ENCODE measurements around the gene TAS2R60. TPM values are rescaled to one million over a fixed set of nuclear protein-coding genes. Genes with fewer than 3 reads are reported as not detected.

Gene TAS2R60
- total and polyA plus RNA-seq, 4 donors: 0.50 TPM; not detected in 3

- H3K4me3 ChIP-seq (ENCODE audit: low read depth in 1 of 3, low read length in 3 of 3): no peak overlapping the region
- H3K4me1 ChIP-seq (ENCODE audit: control insufficient read depth in 4 of 4, insufficient read depth in 4 of 4, low read length in 3 of 4): peaks cover 23 to 67% (median 61%) of the 10 kb centered on the region in 4 donors
- no peak for DNase-seq (ENCODE audit: low spot score)
- H3K9ac ChIP-seq (ENCODE audit: low read depth in 1 of 2, low read length in 2 of 2): no peak overlapping the region
- no peaks in the 10 kb centered on the region for H3K27me3 ChIP-seq (ENCODE audit: control insufficient read depth in 4 of 4, insufficient read depth in 4 of 4, low read length in 3 of 4)
- TF ChIP-seq TAF1 (conservative IDR thresholded peaks at IDR 0.05): no peak
- no peak for TF ChIP-seq CTCF (IDR thresholded peaks at IDR 0.05; ENCODE audit: low read depth, low read length, missing input control)
- TF ChIP-seq SP1 (IDR thresholded peaks at IDR 0.05): no peak
- no peak for TF ChIP-seq YY1 (IDR thresholded peaks at IDR 0.05)
- no peak for TF ChIP-seq EGR1 (IDR thresholded peaks at IDR 0.05; ENCODE audit: low read depth in 2 of 2)
- TF ChIP-seq NR2F2 (IDR thresholded peaks at IDR 0.05): no peak
- no peak for TF ChIP-seq FOXA2 (IDR thresholded peaks at IDR 0.05)
- no peak for TF ChIP-seq ZBTB33 (IDR thresholded peaks at IDR 0.05)
- TF ChIP-seq ATF3 (IDR thresholded peaks at IDR 0.05): no peak
- TF ChIP-seq HNF4G (IDR thresholded peaks at IDR 0.05): no peak
- no peak for TF ChIP-seq JUND (IDR thresholded peaks at IDR 0.05)
- TF ChIP-seq FOXA1 (IDR thresholded peaks at IDR 0.05): no peak
- TF ChIP-seq GABPA (IDR thresholded peaks at IDR 0.05 in 1 of 2, conservative IDR thresholded peaks at IDR 0.05 in 1 of 2): no peak
- TF ChIP-seq REST (IDR thresholded peaks at IDR 0.05): no peak
- TF ChIP-seq HNF4A (conservative IDR thresholded peaks at IDR 0.05): no peak
- H3K27ac ChIP-seq (ENCODE audit: low read depth in 1 of 2, low read length in 2 of 2): no peak overlapping the region
- H3K9me3 ChIP-seq (ENCODE audit: control insufficient read depth in 4 of 4, low read length in 3 of 4): no peaks in the 10 kb centered on the region
- WGBS: 94% methylated on average over 14 of the region's 14 CpGs
- H3K36me3 ChIP-seq (ENCODE audit: control insufficient read depth in 4 of 4, insufficient read depth in 3 of 4, low read depth in 1 of 4, low read length in 3 of 4): peaks cover 0 to 25% (median 6%) of the 10 kb centered on the region in 4 donors
These were observed 44.6 kb upstream of the TAS2R60 start for GRCh38 chr7:143398616-143399015.

GRCh38 chr7:143399151-143399550 is 44.1 kb upstream of the TAS2R60 start:
- Histone ChIP-seq H3K4me1 (ENCODE audit: control insufficient read depth in 4 of 4, insufficient read depth in 4 of 4, low read length in 3 of 4) (peaks cover 17 to 62% (median 55%) of the 10 kb centered on the region in 4 donors), H3K9me3 (ENCODE audit: control insufficient read depth in 4 of 4, low read length in 3 of 4) (no peaks in the 10 kb centered on the region), H3K27ac (ENCODE audit: low read depth in 1 of 2, low read length in 2 of 2) (no peak overlapping the region), H3K9ac (ENCODE audit: low read depth in 1 of 2, low read length in 2 of 2) (no peak overlapping the region), H3K36me3 (ENCODE audit: control insufficient read depth in 4 of 4, insufficient read depth in 3 of 4, low read depth in 1 of 4, low read length in 3 of 4) (peaks cover 0 to 25% (median 6%) of the 10 kb centered on the region in 4 donors), H3K27me3 (ENCODE audit: control insufficient read depth in 4 of 4, insufficient read depth in 4 of 4, low read length in 3 of 4) (no peaks in the 10 kb centered on the region), H3K4me3 (ENCODE audit: low read depth in 1 of 3, low read length in 3 of 3) (no peak overlapping the region)
- TF ChIP-seq RXRA (IDR thresholded peaks at IDR 0.05) (no peak), MAX (IDR thresholded peaks at IDR 0.05) (no peak), SP1 (IDR thresholded peaks at IDR 0.05) (no peak), ZBTB33 (IDR thresholded peaks at IDR 0.05) (no peak), NR2F2 (IDR thresholded peaks at IDR 0.05) (no peak), HNF4A (conservative IDR thresholded peaks at IDR 0.05) (no peak), JUND (IDR thresholded peaks at IDR 0.05) (no peak), REST (IDR thresholded peaks at IDR 0.05) (no peak), YY1 (IDR thresholded peaks at IDR 0.05) (no peak)
- WGBS: 93% methylated on average over 8 of the region's 8 CpGs
- DNase-seq (ENCODE audit: low spot score): no peak

Measured in liver (tissue), 9 donors.